Lung (tissue), 12 donors: ENCODE results near the gene RFX8. TPM values are rescaled to one million over a fixed set of nuclear protein-coding genes. Genes with fewer than 3 reads are reported as not detected.

Source experiments
- ATAC-seq: fragments of 200-7000 bp; cut with Tn5 transposase; one replicate; pipeline ENCODE4 v1.9.1; 2020; ENCODE audit warnings: moderate number of reproducible peaks; ENCODE audit not compliant: insufficient read depth, low FRiP score
- DNase-seq, 3 donors: peaks; one replicate each; pipeline ENCODE4 v3.0.0-alpha.2; 2013 to 2017
- H3K27ac ChIP-seq, 2 donors: one replicate each; pipeline ENCODE4 v1.5.1; 2013; ENCODE audit warnings: mild to moderate bottlenecking in 2 of 2, moderate library complexity in 2 of 2, control low read depth in 1 of 2, inconsistent platforms in 1 of 2, low read depth in 1 of 2, low read length in 1 of 2
- H3K27me3 ChIP-seq, 3 donors: one replicate each; pipeline ENCODE4 v1.5.1; 2013; ENCODE audit warnings: low read length in 2 of 3; ENCODE audit not compliant: control insufficient read depth in 3 of 3, insufficient read depth in 3 of 3
- H3K36me3 ChIP-seq, 4 donors: one replicate each; pipeline ENCODE4 v1.5.1; 2013; ENCODE audit warnings: low read length in 4 of 4, mild to moderate bottlenecking in 1 of 4, moderate library complexity in 1 of 4; ENCODE audit not compliant: control insufficient read depth in 4 of 4, insufficient read depth in 4 of 4
- H3K4me1 ChIP-seq, 5 donors: one replicate each; pipeline ENCODE4 v1.5.1; 2013; ENCODE audit warnings: low read length in 5 of 5, mild to moderate bottlenecking in 2 of 5, moderate library complexity in 1 of 5; ENCODE audit not compliant: control insufficient read depth in 5 of 5, insufficient read depth in 5 of 5
- H3K4me3 ChIP-seq: one replicate; pipeline ENCODE4 v1.5.1; 2013; ENCODE audit warnings: mild to moderate bottlenecking, control low read depth, moderate library complexity
- H3K9ac ChIP-seq, 2 donors: one replicate each; pipeline ENCODE4 v1.5.1; 2013; ENCODE audit warnings: low read length in 2 of 2, control low read depth in 1 of 2; ENCODE audit not compliant: insufficient read depth in 1 of 2
- H3K9me3 ChIP-seq, 4 donors: one replicate each; pipeline ENCODE4 v1.5.1; 2013; ENCODE audit warnings: low read length in 3 of 4, mild to moderate bottlenecking in 1 of 4, moderate library complexity in 1 of 4; ENCODE audit not compliant: control insufficient read depth in 4 of 4, insufficient read depth in 3 of 4
- WGBS, 2 donors: extraction: QIAGEN DNeasy Blood & Tissue Kit; methylation state at CpG; one replicate each; pipeline ENCODE4 v1.1.7; 2013; 5-methylcytosine and 5-hydroxymethylcytosine counted together
- polyA plus RNA-seq, 2 donors: library from polyadenylated mRNA; stranded (reverse); fragments of 200-250 nt; gene quantifications; one replicate each; pipeline ENCODE4 v1.2.1, GENCODE V29; 2013
- total RNA-seq, 2 donors: library from RNA; depleted of rRNA in 1 of 2; stranded (reverse); fragments of >200 nt in 1 of 2; gene quantifications; one replicate each; pipeline ENCODE4 v1.2.1, GENCODE V29; 2014 to 2021
- TF ChIP-seq, protein P1 (sequence below): IDR thresholded peaks from 2 replicates; pipeline ENCODE4 v1.5.1; 2012; ENCODE audit warnings: mild to moderate bottlenecking; ENCODE audit errors: control extremely low read depth, extremely low read depth
- donor health status: control.
- donor health status: control.
- donor health status: Bipolar disorder and iron deficiency.
- donor health status: healthy.
- donor health status: DM: yes; HTN: yes; CAD: no.

RFX8 gene
- total and polyA plus RNA-seq, 4 donors = 0.11 to 0.88 (median 0.36) TPM

DNA sequence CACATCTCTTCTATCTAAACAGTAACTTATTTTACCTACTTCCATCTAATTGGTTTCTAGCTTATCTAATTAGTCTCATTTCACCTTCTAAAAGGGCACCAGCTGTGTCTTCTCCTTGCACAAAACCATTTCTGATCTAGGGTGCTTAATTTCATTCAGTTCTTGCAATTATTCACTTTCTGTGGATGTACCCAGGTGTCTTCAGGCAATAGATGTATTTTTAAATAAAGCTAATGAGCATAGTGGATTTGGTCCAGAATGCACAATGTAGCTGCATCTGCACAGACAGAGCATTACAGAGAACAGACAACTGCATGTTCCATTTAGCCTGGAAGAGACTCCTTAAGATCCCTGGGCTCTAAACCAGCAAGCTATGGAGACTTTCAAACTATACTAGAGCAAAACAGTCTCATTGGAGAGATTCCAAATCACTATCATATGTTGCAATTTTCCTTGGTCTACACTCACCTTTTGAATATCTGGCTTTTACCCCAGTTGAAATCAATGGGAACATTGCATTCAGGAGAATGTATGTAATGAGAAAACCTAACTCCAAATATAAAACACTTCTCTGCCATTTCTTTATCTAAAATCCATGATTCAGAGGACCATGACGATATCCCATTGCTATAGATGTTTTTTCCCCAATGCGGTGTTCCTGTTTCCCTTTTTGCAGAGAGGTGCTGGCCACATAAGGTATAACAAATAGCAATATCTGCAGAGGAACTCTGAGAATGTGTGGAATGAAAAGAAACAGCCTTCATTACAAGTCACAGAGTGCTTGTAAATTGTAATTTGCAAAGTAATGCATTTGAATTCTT lies 3.5 kb upstream of the RFX8 start:
- Histone ChIP-seq H3K9me3 (no peaks in the 10 kb centered on the region), H3K4me1 (peaks cover 0 to 11% (median 4%) of the 10 kb centered on the region in 5 donors), H3K36me3 (no peaks in the 10 kb centered on the region), H3K27ac (no peak overlapping the region), H3K4me3 (no peak overlapping the region), H3K9ac (no peak overlapping the region), H3K27me3 (no peaks in the 10 kb centered on the region)
- DNase-seq (no peak), ATAC-seq (no peak)
- 49 to 55% methylated on average over 2 of the region's 2 CpGs for WGBS, 2 donors
- TF ChIP-seq, protein P1, sequence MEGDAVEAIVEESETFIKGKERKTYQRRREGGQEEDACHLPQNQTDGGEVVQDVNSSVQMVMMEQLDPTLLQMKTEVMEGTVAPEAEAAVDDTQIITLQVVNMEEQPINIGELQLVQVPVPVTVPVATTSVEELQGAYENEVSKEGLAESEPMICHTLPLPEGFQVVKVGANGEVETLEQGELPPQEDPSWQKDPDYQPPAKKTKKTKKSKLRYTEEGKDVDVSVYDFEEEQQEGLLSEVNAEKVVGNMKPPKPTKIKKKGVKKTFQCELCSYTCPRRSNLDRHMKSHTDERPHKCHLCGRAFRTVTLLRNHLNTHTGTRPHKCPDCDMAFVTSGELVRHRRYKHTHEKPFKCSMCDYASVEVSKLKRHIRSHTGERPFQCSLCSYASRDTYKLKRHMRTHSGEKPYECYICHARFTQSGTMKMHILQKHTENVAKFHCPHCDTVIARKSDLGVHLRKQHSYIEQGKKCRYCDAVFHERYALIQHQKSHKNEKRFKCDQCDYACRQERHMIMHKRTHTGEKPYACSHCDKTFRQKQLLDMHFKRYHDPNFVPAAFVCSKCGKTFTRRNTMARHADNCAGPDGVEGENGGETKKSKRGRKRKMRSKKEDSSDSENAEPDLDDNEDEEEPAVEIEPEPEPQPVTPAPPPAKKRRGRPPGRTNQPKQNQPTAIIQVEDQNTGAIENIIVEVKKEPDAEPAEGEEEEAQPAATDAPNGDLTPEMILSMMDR = no peak

DNA sequence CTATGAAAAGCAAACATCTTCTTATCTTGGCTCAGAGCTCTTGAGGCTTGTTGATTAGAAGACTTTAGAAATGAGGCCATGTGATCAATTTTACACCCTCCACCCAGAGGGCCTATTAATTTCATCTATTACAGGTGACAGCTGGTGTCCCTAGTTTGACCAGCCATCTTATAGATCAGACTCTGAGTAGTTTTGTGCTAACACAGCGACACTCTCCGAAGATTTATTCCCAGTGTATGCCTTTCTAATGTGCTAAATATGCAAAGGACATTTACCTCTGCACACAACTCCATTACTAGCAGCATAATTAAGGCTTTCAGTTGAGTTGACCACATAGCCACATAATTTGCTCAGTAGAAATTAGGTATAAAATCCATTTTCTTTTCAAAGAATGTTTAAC lies 2.6 kb upstream of the RFX8 start:
- DNase-seq (no peak), ATAC-seq (no peak)
- Histone ChIP-seq H3K9me3 (no peaks in the 10 kb centered on the region), H3K27ac (no peak overlapping the region), H3K36me3 (no peaks in the 10 kb centered on the region), H3K4me1 (peaks cover 0 to 15% (median 4%) of the 10 kb centered on the region in 5 donors), H3K27me3 (no peaks in the 10 kb centered on the region), H3K9ac (no peak overlapping the region), H3K4me3 (no peak overlapping the region)
- 96 to 99% methylated on average over 2 of the region's 2 CpGs for WGBS, 2 donors
- TF ChIP-seq, protein P1 = no peak

DNA sequence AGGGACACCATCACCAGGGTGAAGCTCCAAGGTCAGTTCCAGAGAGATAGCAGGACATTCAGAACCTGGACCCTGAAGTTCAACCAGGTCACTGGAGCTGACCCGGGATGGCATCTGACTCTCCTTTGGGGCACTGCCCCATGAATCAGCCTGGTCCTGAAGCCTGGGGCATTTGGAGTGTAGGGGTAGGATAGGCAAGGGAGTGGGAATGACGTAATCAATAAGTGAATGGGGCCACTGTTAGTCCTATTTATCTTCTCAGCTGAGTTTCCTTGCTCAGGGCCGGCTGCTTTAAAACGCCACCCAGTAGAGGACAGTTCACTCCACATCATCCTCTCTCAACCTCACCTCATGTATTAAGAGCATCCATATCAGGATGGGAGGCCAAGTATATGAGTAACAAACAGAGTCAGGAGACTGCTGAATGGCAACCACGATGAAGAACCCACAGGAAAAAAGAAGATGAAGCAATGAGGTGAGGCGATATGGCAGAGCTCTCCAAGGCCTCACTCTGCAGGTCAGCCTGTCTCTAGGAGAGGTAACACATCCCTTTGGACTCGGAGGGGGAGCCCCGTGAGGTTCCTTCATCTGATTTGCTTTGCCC lies 1.8 kb upstream of the RFX8 start:
- no peak overlapping the region for H3K27ac ChIP-seq
- no peak overlapping the region for H3K9ac ChIP-seq
- DNase-seq = no peak
- H3K4me3 ChIP-seq = no peak overlapping the region
- WGBS, 2 donors = 80 to 89% methylated on average over 8 of the region's 8 CpGs
- peaks cover 0 to 15% (median 4%) of the 10 kb centered on the region in 5 donors for H3K4me1 ChIP-seq
- ATAC-seq = no peak
- H3K27me3 ChIP-seq = no peaks in the 10 kb centered on the region
- TF ChIP-seq, protein P1 = no peak
- no peaks in the 10 kb centered on the region for H3K36me3 ChIP-seq
- no peaks in the 10 kb centered on the region for H3K9me3 ChIP-seq
